ENCODE results near the gene RANBP3.
"Not testable (repeated sequence)": the region's sequence is repeated elsewhere in the genome, so short reads cannot be mapped to it uniquely, and the experiment has no call there.

The RANBP3 gene

DNA sequence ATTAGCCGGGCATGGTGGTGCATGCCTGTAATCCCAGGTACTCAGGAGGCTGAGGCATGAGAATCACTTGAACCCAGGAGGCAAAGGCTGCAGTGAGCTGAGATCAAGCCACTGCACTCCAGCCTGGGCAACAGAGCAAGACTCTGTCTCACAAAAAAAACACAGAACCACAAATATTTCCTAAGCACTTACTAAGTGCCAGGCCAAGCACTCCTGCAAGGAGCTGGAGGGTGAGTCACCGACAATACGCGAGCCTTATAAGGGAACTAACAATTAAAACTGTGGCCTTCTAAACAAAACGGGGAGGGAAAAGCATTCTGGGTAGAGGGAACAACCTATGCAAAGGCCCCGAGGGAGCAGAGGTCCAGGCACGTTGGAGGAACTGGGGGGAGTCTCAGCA, 103.4 kb downstream of the RANBP3 start:
- not testable (repeated sequence) for H3K27ac ChIP-seq (ENCODE audit: low read depth in 2 of 2, low read length in 2 of 2); H3K27me3 ChIP-seq (ENCODE audit: control insufficient read depth in 2 of 2, insufficient read depth in 2 of 2, low read length in 2 of 2); H3K9ac ChIP-seq (ENCODE audit: low read depth in 1 of 2, low read length in 2 of 2); H3K36me3 ChIP-seq (ENCODE audit: control insufficient read depth in 2 of 2, insufficient read depth in 2 of 2, low read length in 2 of 2); H3K4me3 ChIP-seq (ENCODE audit: low read length in 2 of 2); H3K4me1 ChIP-seq (ENCODE audit: control insufficient read depth in 2 of 2, insufficient read depth in 2 of 2, low read length in 2 of 2); H3K9me3 ChIP-seq (ENCODE audit: control insufficient read depth in 2 of 2, low read length in 2 of 2)

DNA sequence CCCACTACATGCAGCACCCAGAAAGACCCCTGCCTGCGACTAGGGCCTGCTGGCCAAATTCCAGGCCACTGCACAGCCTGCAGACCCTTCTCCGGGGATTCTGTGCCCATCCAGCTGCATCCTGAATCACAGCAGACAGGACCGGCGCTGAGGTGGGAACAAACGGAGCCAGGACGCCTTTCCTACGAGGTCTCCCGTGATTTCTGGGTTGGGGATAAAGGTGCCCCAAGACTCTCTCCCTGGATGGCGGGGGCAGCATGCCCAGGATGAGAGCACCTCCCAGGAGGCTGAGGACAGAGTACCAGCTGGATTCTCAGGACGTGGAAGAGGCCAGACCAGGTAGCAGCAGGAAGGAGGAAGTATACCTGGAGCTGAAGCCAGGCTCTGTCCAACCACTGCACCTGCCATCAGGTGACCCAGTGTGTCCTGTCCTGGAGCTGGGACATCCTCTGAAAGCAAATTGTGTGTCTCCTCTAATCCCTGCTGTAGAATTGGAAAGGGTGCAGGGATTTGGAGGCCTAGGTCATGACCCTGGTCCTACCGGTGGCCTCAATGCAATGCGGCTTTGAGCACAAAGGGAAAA, 104.2 kb downstream of the RANBP3 start:
- Histone ChIP-seq H3K4me3 (ENCODE audit: low read length in 2 of 2) (no peak overlapping the region), H3K27ac (ENCODE audit: low read depth in 2 of 2, low read length in 2 of 2) (no peak overlapping the region), H3K27me3 (ENCODE audit: control insufficient read depth in 2 of 2, insufficient read depth in 2 of 2, low read length in 2 of 2) (peaks cover under 1 to 2% of the 10 kb centered on the region in 2 donors), H3K9me3 (ENCODE audit: control insufficient read depth in 2 of 2, low read length in 2 of 2) (no peaks in the 10 kb centered on the region), H3K4me1 (ENCODE audit: control insufficient read depth in 2 of 2, insufficient read depth in 2 of 2, low read length in 2 of 2) (no peaks in the 10 kb centered on the region), H3K9ac (ENCODE audit: low read depth in 1 of 2, low read length in 2 of 2) (no peak overlapping the region), H3K36me3 (ENCODE audit: control insufficient read depth in 2 of 2, insufficient read depth in 2 of 2, low read length in 2 of 2) (no peaks in the 10 kb centered on the region)

DNA sequence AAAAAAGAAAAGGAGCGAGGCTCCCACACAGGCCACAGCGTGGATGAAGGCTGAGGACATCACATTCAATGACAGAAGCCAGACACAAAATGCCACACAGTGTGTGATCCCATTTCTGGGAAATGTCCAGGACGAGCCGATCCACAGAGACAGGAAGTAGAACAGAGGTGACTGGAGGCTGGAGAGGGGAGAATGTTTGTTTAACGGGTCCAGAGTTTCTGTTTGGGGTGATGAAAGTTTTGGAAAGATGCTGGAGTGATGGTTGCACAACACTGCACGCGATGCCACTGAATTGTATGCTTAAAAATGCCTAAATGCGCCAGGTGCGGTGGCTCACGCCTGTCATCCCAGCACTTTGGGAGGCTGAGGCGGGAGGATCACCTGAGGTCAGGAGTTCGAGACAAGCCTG, 107.0 kb downstream of the RANBP3 start:
- Histone ChIP-seq H3K4me1 (ENCODE audit: control insufficient read depth in 2 of 2, insufficient read depth in 2 of 2, low read length in 2 of 2) (no peaks in the 10 kb centered on the region), H3K36me3 (ENCODE audit: control insufficient read depth in 2 of 2, insufficient read depth in 2 of 2, low read length in 2 of 2) (no peaks in the 10 kb centered on the region), H3K27me3 (ENCODE audit: control insufficient read depth in 2 of 2, insufficient read depth in 2 of 2, low read length in 2 of 2) (no peaks in the 10 kb centered on the region), H3K27ac (ENCODE audit: low read depth in 2 of 2, low read length in 2 of 2) (no peak overlapping the region), H3K9ac (ENCODE audit: low read depth in 1 of 2, low read length in 2 of 2) (no peak overlapping the region), H3K4me3 (ENCODE audit: low read length in 2 of 2) (no peak overlapping the region), H3K9me3 (ENCODE audit: control insufficient read depth in 2 of 2, low read length in 2 of 2) (no peaks in the 10 kb centered on the region)

DNA sequence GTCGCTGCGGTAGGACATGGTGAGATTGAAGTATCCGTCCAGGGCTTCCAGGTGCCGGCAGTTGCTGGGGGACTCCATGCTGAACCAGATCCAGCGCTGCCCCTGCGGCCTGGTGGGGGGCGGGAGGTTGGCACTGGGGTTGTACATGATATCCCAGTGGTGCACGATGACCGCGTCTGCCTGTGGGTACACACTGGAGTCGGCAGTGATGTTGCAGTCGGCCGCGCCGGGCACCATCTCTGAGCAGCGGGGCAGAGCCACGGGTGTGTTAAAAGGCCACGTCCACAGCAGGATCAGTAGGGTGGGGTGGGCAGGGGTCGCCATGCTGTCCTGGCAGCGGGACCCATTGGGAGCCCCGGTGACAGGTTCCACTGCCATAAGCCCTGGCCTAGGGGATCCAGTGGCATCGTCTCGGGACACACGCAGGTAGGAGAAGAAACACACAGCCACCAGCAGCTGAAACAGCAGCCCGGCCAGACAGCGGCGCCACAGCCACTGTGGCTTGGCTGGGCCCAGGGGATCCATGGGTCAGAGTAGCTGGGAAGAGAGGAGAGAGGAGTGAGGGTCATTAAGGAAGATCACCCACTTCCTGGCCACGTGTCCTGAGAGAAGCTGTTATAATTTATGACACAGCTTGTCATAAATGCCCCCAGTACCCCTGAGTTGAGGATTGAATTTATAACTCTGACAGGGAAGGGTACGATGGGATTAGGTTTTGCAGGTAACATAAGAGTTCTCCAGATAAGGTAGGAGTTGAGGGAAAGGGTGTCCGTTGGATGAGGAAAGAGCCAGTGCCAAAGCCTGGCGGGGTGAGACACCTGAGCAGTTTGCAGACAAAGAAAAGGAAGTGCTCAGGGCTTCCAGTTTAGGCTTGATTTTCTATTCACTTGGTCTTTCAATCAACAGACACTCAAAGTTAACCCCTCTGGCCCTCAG, 110.5 kb downstream of the RANBP3 start:
- no peaks in the 10 kb centered on the region for H3K4me1 ChIP-seq (ENCODE audit: control insufficient read depth in 2 of 2, insufficient read depth in 2 of 2, low read length in 2 of 2)
- H3K27ac ChIP-seq (ENCODE audit: low read depth in 2 of 2, low read length in 2 of 2) = no peak overlapping the region
- no peaks in the 10 kb centered on the region for H3K9me3 ChIP-seq (ENCODE audit: control insufficient read depth in 2 of 2, low read length in 2 of 2)
- H3K9ac ChIP-seq (ENCODE audit: low read depth in 1 of 2, low read length in 2 of 2) = no peak overlapping the region
- H3K27me3 ChIP-seq (ENCODE audit: control insufficient read depth in 2 of 2, insufficient read depth in 2 of 2, low read length in 2 of 2) = no peaks in the 10 kb centered on the region
- no peak overlapping the region for H3K4me3 ChIP-seq (ENCODE audit: low read length in 2 of 2)
- H3K36me3 ChIP-seq (ENCODE audit: control insufficient read depth in 2 of 2, insufficient read depth in 2 of 2, low read length in 2 of 2) = no peaks in the 10 kb centered on the region
